GM10266 (cell line): ENCODE measurements around the gene SMIM21.

Experiments
- DNase-seq: peaks from one replicate; pipeline ENCODE4 v3.0.0; 2012; ENCODE audit errors: extremely low spot score
- TF ChIP-seq, protein P1 (sequence below): IDR thresholded peaks from 2 replicates; pipeline ENCODE4 v1.5.1; 2012; ENCODE audit warnings: mild to moderate bottlenecking, low read depth; ENCODE audit not compliant: control insufficient read depth, insufficient read depth; ENCODE audit errors: missing control alignments

The SMIM21 gene

DNA sequence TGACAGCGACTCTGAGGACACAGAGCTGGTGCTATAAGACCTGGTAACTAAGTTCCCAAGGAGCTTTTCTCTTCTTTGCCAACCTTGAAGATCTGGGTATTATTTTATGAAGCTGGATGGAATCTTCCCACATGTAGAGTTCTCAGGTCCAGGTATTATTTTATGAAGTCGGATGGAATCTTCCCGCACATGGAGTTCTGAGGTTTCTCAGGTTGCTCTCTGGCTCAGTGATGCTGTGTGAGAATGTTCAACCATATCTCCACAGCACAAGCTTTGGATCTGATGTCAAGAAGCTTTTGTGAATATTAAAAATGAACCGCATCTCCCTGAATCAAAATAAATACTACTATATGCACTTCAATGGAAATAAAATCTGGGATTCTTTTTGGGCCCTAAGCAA is at the start of gene SMIM21:
TSS of gene SMIM21 (minus strand) at position 101 of the 400 bp plus-strand sequence. CDS start 140 bp downstream, outside the sequence.
- no peak for DNase-seq
- TF ChIP-seq, protein P1, sequence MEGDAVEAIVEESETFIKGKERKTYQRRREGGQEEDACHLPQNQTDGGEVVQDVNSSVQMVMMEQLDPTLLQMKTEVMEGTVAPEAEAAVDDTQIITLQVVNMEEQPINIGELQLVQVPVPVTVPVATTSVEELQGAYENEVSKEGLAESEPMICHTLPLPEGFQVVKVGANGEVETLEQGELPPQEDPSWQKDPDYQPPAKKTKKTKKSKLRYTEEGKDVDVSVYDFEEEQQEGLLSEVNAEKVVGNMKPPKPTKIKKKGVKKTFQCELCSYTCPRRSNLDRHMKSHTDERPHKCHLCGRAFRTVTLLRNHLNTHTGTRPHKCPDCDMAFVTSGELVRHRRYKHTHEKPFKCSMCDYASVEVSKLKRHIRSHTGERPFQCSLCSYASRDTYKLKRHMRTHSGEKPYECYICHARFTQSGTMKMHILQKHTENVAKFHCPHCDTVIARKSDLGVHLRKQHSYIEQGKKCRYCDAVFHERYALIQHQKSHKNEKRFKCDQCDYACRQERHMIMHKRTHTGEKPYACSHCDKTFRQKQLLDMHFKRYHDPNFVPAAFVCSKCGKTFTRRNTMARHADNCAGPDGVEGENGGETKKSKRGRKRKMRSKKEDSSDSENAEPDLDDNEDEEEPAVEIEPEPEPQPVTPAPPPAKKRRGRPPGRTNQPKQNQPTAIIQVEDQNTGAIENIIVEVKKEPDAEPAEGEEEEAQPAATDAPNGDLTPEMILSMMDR = no peak

DNA sequence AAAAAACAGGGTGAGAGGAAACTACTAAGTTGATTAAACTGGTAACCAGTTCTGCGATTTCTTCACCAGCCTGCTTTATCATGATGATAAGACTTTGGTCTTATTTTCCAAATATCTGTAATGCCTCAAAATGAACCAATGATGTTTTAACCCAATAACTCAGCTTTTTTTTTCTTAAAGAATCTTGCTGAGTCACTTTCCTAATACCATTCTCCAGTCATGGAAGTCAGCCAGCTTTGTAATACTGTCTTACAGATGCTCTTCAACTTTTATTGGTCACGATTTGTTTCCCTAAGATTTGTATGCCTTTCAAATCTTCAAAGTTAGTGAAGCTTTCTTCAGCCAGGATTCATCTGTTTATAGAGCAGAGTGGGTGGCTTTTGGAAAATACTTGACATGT is 47.7 kb upstream of the SMIM21 start:
- no peak for DNase-seq

DNA sequence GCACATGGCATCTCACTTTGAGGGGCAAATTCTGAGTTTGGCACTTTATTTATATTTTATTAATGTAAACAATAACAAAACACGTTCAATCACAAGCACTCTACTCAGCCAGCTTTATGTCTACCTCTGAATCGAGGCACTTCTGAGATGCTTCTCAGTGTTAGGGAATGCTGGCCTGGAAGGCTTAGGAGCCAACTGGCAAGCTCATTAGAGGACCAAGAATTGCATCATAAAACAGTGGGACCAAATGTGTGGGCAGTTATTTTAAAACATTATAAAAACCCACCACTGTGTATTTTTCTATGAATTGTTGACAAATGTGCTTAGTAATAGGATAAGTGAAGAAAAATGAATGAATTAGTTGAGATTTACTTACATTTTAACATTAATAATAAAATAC is 46.8 kb upstream of the SMIM21 start:
- DNase-seq = no peak
- TF ChIP-seq, protein P1 = no peak

More for the DNA sequence above, 47.7 kb upstream of the SMIM21 start:
- TF ChIP-seq, protein P1 = no peak

DNA sequence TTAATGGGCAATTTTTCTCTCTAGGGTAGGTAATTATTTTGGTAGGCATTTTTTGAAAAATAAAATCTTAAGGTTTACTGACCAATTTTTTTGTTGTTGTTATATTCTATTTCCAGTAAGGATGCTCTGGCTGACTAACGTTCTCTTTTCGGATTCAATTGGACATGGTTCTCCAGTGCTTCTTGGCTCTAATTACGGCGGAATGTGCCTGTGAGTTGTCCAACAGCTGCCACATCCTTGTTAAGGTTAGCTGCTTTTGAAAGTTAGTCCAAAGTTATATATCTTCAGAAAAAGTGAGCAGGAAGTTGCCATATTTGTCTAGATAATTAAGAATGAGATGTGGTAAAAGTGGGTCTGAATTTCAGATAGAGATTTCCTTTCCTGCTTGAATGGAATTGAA is 45.8 kb upstream of the SMIM21 start:
- no peak for DNase-seq

DNA sequence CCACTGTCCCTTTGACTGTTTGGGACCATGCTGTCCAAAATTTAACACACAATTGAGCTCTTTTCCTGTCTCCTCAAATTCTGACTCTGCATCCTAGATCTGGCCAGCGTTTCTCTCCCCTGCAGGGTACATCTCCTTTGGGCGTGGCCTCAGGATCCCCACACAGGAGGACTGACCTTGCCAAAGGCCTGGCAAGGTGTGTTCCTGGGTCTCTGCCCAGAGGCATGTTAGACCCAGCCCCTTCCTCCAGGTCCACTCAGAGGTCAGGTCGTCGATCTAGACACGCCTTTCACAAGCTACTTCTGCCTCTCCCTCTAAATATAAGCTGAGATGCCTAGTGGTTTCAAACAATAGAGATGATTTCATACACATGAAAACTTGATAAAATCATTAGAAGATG is 45.4 kb upstream of the SMIM21 start:
- DNase-seq = no peak
- TF ChIP-seq, protein P1 = no peak

More for the DNA sequence above, 45.8 kb upstream of the SMIM21 start:
- TF ChIP-seq, protein P1 = no peak

DNA sequence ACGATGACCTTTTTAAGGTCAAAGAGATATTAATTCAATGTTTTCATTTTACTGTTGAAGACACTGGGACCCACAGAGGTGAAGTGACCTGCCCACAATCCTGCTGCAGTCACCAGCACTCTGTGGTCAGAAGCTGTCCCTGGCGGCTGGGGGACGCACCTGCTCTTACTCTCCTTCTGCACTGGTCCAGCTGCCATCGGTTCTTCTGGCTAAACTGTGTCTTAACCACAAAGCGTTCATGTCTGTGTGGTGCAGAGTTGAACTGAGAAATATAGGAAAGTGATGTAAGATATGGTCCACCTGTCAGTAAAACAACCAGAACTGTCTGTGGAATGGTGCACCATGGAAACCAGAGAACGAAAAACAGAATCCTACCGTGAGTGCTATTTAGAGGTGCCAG is 44.9 kb upstream of the SMIM21 start:
- DNase-seq = no peak
- TF ChIP-seq, protein P1 = no peak

DNA sequence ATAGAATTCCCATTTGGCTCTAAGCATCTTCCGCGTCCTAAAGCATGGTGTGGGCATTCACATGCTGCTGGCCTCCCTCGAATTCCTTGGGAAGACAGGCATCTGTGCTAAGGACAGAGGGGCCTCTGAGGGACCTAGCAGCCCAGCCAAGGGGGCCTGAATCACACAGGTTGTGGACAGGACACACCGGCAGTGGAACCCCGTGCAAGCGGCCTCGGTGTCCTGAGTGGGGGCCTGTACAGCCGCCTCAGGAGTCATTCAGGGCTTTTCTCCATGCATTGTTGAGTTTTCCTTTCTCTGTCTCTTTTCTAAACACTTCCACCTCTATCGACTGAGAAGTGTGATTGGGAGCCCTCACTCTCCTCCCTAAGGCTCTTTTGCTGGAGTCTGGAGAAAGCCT is 44.3 kb upstream of the SMIM21 start:
- TF ChIP-seq, protein P1 = no peak
- no peak for DNase-seq
